ENCODE data around the gene DIS3. TPM values are rescaled to one million over a fixed set of nuclear protein-coding genes. Genes with fewer than 3 reads are reported as not detected.

DIS3 gene
- total RNA-seq, 3 donors from 2014 or later: 26.9 to 36.6 (median 35.7) TPM

DNA sequence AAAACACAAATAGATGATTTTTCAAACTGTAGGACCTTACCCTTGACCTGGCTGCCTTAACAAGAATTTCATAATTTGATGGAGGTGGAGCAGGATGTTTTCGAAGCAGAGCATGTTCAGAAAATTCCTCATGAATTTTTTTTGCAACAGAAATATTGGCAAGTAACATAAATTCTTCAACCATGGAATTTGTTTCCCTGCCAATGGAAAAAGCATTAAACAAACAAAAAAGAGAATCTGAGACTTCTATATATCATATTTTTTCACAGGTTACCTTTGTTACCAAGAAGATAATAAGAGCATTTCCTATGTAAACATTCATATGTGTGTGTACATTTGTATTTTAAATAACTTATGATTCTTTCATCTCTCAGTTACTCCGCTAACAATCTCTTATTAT lies 18.3 kb downstream of the DIS3 start:
- Histone ChIP-seq H3K9me3 (no peaks in the 10 kb centered on the region), H3K36me3 (peaks cover 10% of the 10 kb centered on the region)

GRCh38 chr13:72760189-72760588 lies 21.5 kb downstream of the DIS3 start:
- TF ChIP-seq POLR2AphosphoS5 (IDR thresholded peaks at IDR 0.05): no peak
- TF ChIP-seq CTCF (IDR thresholded peaks at IDR 0.05): no peak
- no peak for TF ChIP-seq POLR2A (IDR thresholded peaks at IDR 0.05)
- Histone ChIP-seq H3K27ac (no peak overlapping the region), H3K36me3 (peaks cover 4% of the 10 kb centered on the region), H3K4me3 (no peak overlapping the region), H3K9me3 (no peaks in the 10 kb centered on the region), H3K4me1 (no peaks in the 10 kb centered on the region), H3K27me3 (no peaks in the 10 kb centered on the region)
- DNase-seq (ENCODE audit: low spot score in 2 of 2): no peak
- intact Hi-C loops (cut with DNase I; ENCODE audit: low total_unique reads): no loop called here

More for the DNA sequence above, 18.3 kb downstream of the DIS3 start:
- H3K27me3 ChIP-seq: no peaks in the 10 kb centered on the region
- no peak overlapping the region for H3K27ac ChIP-seq
- no peaks in the 10 kb centered on the region for H3K4me1 ChIP-seq
- no peak overlapping the region for H3K4me3 ChIP-seq
- intact Hi-C loops (cut with DNase I; ENCODE audit: low total_unique reads): no loop called here
- no peak for TF ChIP-seq POLR2A (IDR thresholded peaks at IDR 0.05)
- no peak for TF ChIP-seq POLR2AphosphoS5 (IDR thresholded peaks at IDR 0.05)
- TF ChIP-seq CTCF (IDR thresholded peaks at IDR 0.05): no peak
- no peak for DNase-seq (ENCODE audit: low spot score in 2 of 2)

GRCh38 chr13:72757792-72758535 lies 23.7 kb downstream of the DIS3 start:
- Histone ChIP-seq H3K4me1 (no peaks in the 10 kb centered on the region), H3K27me3 (no peaks in the 10 kb centered on the region), H3K27ac (no peak overlapping the region), H3K9me3 (no peaks in the 10 kb centered on the region), H3K36me3 (no peaks in the 10 kb centered on the region), H3K4me3 (no peak overlapping the region)
- intact Hi-C loops (cut with DNase I; ENCODE audit: low total_unique reads): no loop called here
- DNase-seq (ENCODE audit: low spot score in 2 of 2): no peak
- TF ChIP-seq CTCF (IDR thresholded peaks at IDR 0.05) (no peak), POLR2AphosphoS5 (IDR thresholded peaks at IDR 0.05) (no peak), POLR2A (IDR thresholded peaks at IDR 0.05) (no peak)

DNA sequence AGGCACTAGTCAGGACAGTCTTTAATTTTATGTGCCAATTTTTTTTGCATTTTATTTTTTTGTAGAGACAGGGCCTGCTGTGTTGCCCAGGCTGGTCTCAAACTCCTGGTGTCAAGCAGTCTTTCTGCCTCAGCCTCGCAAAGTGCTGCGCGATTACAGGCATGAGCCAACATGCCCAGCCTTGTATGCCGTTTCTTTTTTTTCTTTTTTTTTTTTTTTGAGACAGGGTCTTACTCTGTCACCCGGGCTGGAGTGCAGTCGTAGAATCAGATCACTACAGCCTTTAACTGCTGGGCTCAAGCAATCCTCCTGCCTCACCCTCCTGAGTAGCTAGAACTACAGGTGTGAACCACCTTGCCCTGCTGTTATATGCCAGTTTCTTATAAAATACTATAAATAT lies 27.6 kb downstream of the DIS3 start:
- H3K9me3 ChIP-seq: no peaks in the 10 kb centered on the region
- H3K4me3 ChIP-seq: no peak overlapping the region
- TF ChIP-seq POLR2AphosphoS5 (IDR thresholded peaks at IDR 0.05) (no peak), CTCF (IDR thresholded peaks at IDR 0.05) (no peak), POLR2A (IDR thresholded peaks at IDR 0.05) (no peak)
- no peak for DNase-seq (ENCODE audit: low spot score in 2 of 2)
- H3K36me3 ChIP-seq: no peaks in the 10 kb centered on the region
- H3K27ac ChIP-seq: no peak overlapping the region
- H3K27me3 ChIP-seq: no peaks in the 10 kb centered on the region
- H3K4me1 ChIP-seq: no peaks in the 10 kb centered on the region
- intact Hi-C loops (cut with DNase I; ENCODE audit: low total_unique reads): no loop called here

DNA sequence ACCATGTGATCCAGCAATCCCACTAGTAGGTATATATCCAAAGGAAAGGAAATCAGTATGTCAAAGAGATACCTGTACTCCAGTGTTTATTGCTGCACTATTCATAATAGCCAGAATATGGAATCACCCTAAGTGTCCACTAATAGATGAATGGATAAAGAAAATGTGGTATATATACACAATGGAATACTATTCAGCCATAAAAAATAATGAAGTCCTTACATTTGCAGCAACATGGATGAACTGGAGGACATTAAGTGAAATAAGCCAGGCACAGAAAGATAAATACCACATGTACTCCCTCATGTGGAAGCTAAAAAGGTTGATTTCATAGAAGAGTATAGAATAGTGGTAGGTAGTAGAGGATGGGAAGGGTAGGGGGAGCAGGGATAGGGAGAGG lies 30.5 kb downstream of the DIS3 start:
- Histone ChIP-seq H3K27me3 (no peaks in the 10 kb centered on the region), H3K36me3 (no peaks in the 10 kb centered on the region), H3K9me3 (no peaks in the 10 kb centered on the region), H3K4me1 (no peaks in the 10 kb centered on the region), H3K4me3 (no peak overlapping the region), H3K27ac (no peak overlapping the region)
- DNase-seq (ENCODE audit: low spot score in 2 of 2): no peak
- intact Hi-C loops (cut with DNase I; ENCODE audit: low total_unique reads): no loop called here
- TF ChIP-seq POLR2A (IDR thresholded peaks at IDR 0.05) (no peak), POLR2AphosphoS5 (IDR thresholded peaks at IDR 0.05) (no peak), CTCF (IDR thresholded peaks at IDR 0.05) (no peak)
